Smooth muscle cell of the brain vasculature (primary cell): ENCODE data around the gene DPYD.
"Not testable (repeated sequence)": the region's sequence is repeated elsewhere in the genome, so short reads cannot be mapped to it uniquely, and the experiment has no call there.

Experiments used
- DNase-seq: peaks from one replicate; pipeline ENCODE4 v3.0.0-alpha.2; 2012; ENCODE audit warnings: low read depth, low spot score

DPYD gene

DNA sequence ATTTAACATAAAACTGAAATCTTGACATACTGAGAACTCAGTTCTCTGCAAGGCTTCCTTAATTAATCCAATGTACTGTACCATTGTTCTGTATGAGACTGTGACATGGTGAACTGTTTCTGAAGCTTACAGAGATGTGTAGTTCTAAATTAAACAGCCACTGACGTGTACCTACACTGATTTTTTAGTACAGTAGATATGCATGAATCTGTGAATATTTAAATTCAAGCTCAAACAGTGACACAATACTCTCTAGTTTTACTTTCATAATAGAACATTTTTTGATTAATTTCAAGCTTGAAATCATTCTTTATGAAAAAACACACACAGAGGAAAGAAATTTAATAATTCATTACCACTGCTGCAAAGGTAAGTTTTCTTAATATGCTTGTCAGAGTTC, 621.9 kb downstream of the DPYD start:
- DNase-seq, result no peak

DNA sequence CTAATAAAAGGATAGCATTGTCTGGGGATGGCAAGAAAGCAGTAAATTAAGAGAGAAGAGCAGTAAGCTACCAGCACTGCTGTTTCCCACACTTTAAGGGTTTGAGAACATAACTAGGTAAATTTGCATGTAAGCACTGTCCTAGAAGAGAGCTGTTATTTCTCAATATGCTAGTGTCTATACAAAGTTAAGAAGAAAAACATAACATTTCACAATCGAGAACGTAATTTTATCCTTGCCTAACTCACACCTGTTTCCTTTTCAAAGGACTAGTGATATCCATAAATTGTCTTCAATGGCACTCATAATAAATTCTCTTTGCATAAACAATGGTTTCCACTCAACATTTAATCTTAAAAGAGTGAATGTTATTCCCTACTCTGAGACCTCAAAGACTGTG, 623.2 kb downstream of the DPYD start:
- no peak for DNase-seq

DNA sequence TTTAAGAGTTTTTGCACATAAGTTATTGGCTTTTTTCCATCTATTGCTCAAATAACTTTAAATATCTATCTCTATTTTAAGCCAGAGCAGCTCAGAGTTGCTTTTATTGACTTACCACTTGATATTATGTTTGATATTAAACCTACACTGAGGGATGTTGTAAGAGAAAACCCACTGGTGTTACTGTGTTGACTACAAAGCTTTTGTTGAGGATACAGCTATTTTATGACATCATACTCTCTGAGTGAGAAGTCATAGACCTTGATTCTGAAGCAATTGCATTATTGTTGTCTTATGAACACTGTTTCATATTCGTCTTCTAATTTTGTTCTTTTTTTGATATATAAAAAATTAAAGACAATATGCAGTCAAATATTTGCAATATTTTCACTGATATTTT, 638.9 kb downstream of the DPYD start:
- no peak for DNase-seq

DNA sequence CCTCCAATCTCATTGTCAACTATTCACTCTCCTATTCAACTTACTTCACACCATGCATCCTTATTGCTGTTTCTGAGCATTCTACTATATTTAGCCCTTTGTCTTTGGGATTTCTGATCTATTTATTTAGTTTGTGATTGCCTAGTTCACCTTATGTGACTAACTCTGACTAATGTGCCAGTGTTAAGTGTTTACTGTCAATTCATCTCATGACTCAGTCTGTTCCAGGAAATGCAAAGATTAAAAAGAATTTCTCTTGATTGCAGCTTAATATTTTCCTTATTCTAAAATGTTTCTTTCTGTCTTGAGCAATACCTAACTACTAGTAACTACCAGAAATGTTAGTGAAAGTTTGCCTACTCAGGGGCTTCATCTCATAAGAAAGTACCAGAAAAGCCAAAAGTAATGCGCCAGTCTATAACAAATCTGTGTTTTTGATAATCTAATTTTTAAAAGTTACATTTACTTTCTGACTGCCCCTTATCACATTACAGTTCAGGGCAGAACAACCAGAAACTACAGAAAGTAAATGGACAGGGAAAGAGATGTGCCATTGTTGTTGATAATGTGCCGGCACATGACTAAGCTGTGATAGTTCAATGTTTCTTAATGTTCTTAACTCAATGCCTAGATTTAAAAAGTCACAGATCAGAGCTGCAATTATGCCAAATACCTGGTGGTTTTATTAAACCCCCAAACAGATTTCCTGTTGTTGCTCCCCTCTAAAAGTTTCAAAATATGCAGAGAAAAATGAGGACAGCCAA, 642.8 kb downstream of the DPYD start:
- no peak for DNase-seq

DNA sequence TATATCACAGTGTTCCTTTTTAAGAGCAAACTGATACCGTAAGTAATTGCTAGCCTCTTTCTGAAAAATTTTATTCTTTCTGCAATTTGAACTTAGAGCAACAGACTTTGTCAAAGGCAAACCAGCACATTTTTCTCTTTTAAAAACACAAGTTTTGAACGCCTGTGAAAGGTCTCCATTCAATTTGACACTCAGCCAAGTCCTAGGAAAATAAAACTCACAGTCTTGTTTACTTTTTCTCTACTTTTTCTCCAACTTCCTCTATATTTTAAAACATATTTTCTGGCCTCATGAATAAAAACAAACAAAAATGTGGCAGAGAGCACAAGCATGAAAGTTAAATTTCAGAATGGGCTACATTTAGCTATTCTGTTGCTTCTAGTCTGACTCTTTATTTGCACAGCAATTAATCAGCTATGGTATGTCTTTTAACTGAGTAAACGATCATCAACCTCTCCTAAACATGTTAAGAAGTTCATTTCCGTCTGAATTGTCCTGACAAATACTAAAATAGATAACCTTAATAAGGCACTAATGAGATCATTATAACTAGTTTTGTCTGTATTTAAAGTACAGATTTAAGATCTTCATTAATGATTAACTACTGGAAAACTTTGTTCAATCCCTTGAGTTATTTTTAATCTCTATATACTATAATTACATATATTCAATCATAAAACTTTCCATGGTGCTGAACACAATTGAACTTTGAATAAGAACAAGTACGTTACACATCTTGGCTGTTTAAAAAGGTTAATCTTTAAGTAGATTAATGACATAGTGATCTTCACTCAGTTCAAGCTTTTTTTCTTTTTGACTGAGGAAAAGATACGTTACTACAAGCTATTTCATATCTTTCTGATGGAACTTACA, 648.7 kb downstream of the DPYD start:
- peak; percentile 53 for DNase-seq

DNA sequence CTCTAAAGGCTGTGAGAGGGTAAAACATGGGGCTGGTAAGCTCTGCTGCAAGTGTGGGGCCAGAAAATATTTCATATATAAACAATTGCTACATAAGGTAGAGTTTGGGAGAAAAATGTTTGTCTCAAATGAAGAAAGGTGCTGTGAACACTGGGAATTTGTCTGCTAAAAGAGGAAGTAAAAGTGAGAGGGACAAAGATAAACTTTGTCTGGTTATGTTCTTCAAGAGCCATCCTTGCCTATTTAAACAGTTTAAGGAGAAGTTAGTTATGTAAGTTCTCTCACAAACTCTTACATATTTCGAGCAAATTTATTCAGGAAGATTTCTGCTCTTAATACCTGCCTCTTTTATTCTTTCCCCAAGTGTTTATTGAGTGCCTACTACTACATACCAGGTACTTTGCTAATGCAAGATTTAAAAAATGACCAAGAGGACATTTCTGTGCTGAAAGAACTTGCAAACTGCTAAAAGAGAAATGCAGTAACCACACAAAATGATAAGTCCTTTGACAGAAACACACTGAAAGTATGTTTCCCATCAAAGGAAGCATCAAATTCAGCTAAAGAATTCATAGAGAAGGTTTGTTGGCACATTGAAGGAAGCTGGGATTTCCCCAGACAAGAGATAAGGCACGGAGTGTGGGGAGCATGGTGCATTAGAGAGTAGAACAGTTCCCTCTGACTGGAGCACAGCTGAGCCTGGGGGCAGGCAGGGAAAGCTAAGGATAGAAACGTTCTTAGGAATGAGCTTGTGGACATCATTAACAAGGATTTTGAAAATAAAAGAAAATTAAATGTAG, 650.1 kb downstream of the DPYD start:
- DNase-seq, result no peak

DNA sequence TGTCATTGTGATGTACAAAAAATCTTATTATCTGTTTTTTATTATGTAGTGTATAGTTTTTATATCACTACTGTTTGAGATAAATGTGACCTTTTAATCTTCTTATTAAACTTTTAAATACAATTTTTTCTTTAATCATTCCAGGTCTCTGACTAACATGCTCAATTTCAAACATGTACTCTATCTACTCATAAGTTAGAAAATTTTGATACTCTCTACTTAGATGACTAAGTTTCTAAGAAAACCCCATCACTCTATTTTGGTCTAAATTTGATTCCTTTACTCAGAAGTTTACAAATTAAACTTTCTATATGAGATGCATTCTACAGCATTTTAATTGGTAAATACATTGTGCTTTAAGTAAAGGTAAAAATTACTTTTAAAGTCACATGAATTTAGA, 655.2 kb downstream of the DPYD start:
- no peak for DNase-seq

DNA sequence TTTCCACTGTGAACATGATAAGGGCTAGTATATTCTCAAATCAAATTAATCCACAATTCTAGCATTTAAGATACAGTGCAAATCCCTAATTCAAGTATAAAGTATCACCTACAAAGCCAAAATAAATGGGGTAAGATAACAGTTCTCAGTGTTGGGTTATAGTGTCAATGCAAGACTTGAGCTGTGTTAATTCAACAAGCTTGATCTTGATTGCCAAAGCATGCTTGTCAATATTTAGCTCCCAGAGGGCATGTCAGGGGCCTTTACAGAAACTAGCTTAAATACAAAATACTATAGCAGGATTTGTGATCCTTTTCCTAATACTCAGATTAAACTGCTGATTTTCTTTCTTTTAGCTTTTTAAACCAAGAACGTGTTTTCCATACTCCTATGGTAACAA, 658.0 kb downstream of the DPYD start:
- DNase-seq, result no peak

DNA sequence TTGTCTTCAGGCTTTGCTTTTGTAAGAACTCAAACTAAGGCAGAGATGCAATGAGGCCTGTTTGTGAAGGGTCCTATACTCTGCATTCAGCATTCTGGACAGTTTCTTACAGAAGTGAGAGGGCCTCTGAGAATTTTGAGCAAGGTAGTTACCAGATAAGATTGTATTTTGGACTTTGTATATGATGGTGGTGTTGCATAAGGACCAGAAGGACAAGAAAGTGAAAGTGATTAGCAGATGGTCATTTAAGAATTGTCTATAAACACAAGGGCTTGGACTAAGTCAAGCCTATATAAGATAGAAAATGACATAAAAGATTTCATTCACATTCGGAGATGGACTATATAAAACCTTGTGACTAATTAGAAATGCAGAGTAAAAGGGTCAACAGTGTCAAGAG, 662.2 kb downstream of the DPYD start:
- no peak for DNase-seq

DNA sequence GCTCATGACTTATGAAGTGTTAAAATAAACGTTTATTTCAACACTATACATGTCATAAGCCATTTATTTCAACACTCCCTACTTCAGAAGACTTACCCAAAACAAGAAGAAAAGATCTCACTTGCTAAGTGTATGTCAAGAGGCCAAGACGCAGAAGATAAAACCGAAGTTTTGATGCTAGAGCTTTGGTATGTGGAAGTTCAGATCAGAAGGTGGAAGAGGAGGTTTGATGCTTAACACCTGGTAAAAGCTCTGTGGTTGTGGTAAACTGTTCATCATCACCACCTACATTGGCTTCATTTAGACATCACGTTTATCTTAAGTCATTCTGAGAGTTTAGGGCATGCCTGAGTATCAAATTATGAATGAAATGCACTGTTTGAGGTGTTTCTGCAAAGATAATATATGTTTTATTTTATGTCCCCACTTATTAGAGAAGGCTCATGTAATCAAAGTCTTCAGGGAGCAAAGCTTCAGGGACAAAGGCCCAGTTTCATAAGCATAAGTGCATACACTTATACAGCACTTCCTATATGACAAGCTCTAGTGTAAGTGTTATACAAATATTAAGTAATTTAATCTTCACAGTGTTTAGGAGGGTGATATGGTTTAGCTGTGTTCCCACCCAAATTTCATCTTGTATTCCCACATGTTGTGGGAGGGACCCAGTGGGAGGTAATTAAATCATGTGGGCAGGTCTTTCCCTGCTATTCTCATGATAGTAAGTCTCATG, 665.9 kb downstream of the DPYD start:
- DNase-seq, result no peak

DNA sequence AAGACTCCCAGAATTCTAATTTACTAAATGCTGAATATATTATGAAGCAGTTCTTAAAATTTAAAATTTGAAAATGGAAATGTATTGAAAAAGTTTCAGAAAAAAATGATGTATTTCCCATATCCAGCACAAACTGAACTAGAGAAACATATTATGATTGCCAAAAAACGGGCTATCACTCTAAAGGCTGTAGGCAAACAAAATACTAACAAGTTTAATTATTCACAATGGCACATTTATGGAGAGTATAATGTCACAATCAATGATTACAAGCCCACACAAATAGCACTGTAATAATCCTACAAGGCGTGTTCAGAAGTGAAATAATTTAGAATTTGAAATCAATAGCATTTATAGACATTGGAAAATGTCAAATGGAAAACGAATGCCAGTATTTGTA, 667.9 kb downstream of the DPYD start:
- DNase-seq, result no peak

DNA sequence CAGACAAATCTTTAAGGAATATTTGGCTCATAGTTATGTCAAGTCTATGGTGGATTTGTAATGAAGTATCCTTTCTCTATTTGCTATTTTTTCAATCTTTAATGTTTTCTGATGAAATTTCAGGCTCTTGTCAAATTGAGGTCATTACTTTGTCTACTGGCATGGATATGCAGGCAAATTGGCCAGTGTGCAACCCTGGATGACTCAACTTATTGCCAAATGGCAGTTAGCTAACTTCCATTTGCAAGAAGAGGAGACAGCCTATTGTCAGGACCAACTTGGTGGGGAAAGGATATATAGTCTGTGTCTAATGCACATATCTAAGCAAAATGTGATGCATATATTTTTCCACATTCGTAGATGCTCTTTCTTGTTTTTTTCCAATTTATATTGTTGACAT, 668.8 kb downstream of the DPYD start:
- DNase-seq, result no peak

DNA sequence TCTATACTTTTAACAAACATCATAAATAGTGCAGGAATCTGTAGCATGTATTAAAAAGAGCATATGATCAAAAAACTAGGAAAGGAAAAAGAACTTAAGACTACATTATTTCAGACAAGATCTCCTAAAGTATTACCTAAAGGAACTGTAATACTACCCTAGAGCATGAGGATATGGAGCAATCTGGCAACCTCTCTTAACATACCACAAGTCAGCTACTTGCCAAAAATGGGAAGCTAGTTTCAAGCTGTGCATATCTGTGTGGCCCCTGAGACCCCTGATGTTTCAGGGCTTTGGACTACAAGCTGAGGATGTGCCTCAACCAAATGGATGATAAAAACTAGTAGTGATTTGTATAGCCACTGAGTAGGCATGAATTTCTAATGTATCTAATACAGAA, 673.6 kb downstream of the DPYD start:
- DNase-seq, result no peak

DNA sequence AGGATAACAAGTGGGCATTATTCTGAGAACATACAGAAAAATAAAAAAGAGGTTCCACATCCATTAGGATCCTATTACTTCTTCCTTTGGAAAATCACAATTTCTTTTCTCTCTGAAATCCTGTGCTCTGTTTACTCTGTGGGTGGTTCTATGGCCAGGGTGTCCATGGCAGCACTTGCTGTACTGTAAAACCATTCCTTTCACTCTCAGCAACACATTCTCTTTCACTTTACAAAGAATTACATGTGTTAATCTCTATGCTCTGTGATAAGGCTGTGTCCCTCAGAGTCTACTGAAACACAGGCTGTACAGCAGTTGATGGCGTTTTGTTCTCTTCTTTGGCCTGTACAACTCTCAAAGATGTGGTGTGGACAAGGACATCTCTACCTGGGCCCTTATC, 675.2 kb downstream of the DPYD start:
- no peak for DNase-seq

DNA sequence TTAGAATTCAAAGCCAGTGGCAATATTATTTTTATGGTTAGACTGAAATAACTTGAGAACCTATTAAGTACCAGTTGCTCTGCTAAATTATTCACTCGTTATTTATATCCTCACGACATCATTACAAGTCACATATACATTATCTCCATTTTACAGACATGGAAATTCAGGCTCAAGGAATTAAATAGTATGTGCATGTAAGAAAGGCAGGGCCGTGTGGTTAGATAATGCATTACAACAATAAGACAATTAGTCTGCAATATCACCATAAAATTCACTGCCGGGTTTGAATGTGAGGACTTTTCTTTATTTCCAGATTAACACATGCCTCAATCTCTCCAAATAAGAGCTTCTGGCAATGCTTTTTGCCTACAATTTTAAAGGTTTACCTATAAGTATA, 675.8 kb downstream of the DPYD start:
- no peak for DNase-seq

DNA sequence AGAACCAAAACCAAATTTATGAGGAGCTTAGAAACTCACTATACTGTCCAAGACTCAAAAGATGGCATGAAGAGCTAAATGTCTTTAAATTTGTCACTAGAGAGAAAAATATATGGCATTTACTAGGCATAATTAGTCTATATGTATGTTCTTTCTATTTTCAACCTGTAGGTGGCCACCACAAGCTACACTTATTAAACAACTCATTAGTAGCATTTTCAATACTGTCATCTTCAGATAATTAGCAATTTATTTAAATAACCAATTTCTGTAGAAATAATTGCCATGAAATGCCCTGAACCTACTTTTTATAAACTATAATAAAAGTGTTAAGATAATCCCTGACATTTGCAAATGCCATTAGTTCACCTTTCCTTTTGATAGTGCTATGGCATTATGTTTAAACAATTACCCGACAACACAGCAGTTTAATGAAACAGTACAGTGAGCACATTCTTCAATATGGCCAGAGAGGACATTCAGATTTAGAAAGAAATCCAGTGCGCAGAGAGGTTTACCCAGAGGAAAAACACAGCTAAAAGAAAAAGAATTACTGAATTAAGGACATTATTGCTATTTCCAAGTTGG, 676.8 kb downstream of the DPYD start:
- DNase-seq, result no peak

DNA sequence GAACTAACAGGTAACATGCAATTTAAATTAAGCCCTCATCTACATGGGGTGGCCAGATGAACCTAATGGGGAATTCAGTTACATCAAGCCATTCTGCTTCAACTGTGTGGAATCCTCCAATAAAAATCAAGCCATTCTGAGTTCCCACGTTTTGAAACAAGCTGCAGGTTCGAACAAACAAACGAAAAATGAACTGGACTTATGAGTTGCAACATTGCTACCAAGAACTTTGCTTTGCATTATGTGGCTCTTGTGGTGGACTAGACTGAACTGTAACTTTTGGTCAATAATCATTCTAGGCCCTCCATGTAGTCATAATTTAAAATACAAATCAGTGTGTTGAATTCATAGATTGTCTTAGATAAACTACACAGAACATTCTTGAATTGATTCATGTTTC, 682.0 kb downstream of the DPYD start:
- no peak for DNase-seq

DNA sequence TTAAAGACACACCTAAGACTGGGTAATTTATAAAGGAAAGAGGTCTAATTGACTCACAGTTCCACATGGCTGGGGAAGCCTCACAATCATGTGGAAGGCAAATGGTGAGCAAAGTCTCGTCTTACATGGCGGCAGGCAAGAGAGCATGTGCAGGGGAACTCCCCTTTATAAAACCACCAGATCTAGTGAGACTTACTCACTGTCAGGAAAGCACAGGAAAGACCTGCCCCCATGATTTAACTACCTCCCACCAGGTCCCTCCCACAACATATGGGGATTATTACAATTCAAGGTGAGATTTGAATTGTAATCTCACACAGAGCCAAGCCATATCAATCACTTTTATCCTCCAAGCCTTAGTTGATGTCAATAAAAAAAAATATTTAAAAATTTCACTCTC, 689.5 kb downstream of the DPYD start:
- not testable (repeated sequence) for DNase-seq

DNA sequence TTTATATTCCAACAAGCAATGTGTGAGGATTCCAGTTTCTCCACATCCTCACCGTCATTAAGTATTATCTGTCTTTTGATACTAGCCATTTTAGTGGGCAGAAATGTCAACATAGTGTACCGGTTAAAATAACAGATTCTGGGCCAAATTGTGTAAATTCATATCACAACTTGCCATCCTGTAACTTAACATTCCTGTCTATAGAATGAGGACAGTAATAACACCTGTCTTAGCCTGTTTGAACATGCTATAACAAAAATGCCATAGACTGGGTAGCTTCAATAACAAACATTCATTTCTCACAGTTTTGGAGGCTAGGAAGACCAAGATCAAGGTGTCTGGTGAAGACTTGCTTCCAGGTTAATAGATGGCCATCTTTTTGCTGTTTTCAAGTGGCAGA, 708.2 kb downstream of the DPYD start:
- no peak for DNase-seq

DNA sequence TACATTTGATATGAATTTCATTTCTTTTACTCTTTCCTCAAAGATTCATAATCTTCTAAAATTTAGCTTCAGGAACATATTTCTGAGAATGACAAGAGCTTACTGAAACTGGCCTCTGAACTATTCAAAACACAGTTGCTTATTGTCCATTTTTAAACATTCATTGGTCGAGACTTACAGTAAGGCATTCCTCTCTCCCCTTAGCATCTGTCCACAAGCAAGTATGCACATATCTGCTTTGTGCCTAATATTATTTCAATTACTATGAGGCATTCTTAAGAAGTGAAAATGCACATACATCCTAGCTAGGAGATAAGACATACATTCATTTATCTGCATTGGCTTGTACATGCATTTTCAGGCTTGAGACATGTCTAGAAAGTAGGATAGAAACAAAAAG, 710.5 kb downstream of the DPYD start:
- DNase-seq, result no peak

DNA sequence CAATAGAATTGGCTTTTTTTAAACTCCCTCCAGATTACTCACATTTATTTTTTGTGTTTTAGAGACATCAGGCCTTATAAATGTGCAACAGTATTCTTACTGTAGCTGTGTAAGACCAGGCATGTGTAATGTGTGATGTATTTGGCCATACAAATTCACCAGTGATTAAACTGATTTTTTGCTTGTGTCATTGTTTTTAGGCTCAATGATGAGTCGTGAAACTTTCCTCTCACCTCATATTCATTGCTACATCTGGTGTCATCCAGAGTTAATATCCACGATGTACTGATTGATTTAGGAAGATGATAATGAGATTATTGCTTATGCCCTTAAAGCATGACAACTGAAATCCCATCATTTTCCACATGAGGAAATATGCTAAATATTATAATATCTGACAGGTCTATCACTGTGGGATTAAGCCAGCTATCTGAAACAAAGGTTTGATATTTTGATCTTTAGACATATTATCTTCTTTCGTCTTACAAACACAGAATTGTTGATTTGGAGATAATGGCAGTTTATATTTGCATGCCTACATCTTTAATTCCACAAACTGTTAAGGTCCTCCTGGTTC, 711.4 kb downstream of the DPYD start:
- no peak for DNase-seq
